NB4 (cell line): Measurements from ENCODE around the gene CTDSP2.

Experiments used
- MYC ChIP-seq: IDR thresholded peaks from 2 replicates; pipeline ENCODE4 v1.6.1; 2011; ENCODE audit warnings: low read depth, low read length
- POLR2A ChIP-seq: IDR thresholded peaks from 2 replicates; pipeline ENCODE4 v1.6.1; 2011; ENCODE audit warnings: mild to moderate bottlenecking; ENCODE audit not compliant: insufficient read length; ENCODE audit errors: extremely low read depth
- TF ChIP-seq, protein P1 (sequence below): IDR thresholded peaks from one replicate; pipeline ENCODE4 v1.5.1; 2012; ENCODE audit warnings: low read depth, low read length
- TF ChIP-seq, protein P2 (sequence below): IDR thresholded peaks from 2 replicates; pipeline ENCODE4 v1.6.1; 2011; ENCODE audit warnings: low read depth, low read length

GRCh38 chr12:57861967-57862366 is 15.4 kb upstream of the CTDSP2 start:
- TF ChIP-seq, protein P1, sequence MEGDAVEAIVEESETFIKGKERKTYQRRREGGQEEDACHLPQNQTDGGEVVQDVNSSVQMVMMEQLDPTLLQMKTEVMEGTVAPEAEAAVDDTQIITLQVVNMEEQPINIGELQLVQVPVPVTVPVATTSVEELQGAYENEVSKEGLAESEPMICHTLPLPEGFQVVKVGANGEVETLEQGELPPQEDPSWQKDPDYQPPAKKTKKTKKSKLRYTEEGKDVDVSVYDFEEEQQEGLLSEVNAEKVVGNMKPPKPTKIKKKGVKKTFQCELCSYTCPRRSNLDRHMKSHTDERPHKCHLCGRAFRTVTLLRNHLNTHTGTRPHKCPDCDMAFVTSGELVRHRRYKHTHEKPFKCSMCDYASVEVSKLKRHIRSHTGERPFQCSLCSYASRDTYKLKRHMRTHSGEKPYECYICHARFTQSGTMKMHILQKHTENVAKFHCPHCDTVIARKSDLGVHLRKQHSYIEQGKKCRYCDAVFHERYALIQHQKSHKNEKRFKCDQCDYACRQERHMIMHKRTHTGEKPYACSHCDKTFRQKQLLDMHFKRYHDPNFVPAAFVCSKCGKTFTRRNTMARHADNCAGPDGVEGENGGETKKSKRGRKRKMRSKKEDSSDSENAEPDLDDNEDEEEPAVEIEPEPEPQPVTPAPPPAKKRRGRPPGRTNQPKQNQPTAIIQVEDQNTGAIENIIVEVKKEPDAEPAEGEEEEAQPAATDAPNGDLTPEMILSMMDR, result no peak
- TF ChIP-seq POLR2A, result no peak
- TF ChIP-seq, protein P2, sequence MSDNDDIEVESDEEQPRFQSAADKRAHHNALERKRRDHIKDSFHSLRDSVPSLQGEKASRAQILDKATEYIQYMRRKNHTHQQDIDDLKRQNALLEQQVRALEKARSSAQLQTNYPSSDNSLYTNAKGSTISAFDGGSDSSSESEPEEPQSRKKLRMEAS, result no peak
- TF ChIP-seq MYC, result no peak
